CD4-positive, alpha-beta memory T cell (primary cell): ENCODE measurements around the gene FXYD5. TPM values are rescaled to one million over a fixed set of nuclear protein-coding genes. Genes with fewer than 3 reads are reported as not detected.

Experiments used
- CTCF ChIA-PET: fragments of 350-600 bp; sonication (Branson Sonifier 250); formaldehyde crosslinking; loops from one replicate; lab custom pipeline; 2021; ENCODE audit warnings: inconsistent platforms; ENCODE audit not compliant: partially characterized antibody; lab: Charles Lee
- POLR2A ChIA-PET: fragments of 350-600 bp; sonication (Branson Sonifier 250); formaldehyde crosslinking; loops from one replicate; lab custom pipeline; 2021; ENCODE audit not compliant: partially characterized antibody; lab: Charles Lee
- DNase-seq, 5 donors: peaks; one replicate each; pipeline versions ENCODE4 v3.0.0 to v3.0.0-alpha.2; 2020 to 2022; ENCODE audit warnings: mixed read lengths in 1 of 5
- H3K27ac ChIP-seq: one replicate; pipeline ENCODE4 v1.7.0; 2013; ENCODE audit warnings: low read depth, low read length
- H3K27me3 ChIP-seq: 2 replicates; pipeline ENCODE4 v1.7.0; 2013; ENCODE audit warnings: mild to moderate bottlenecking, low read length, moderate library complexity; ENCODE audit not compliant: insufficient read depth
- H3K36me3 ChIP-seq: 2 replicates; pipeline ENCODE4 v1.7.0; 2013; ENCODE audit warnings: mild to moderate bottlenecking, low read length, moderate library complexity; ENCODE audit not compliant: insufficient read depth
- H3K4me1 ChIP-seq: 2 replicates; pipeline ENCODE4 v1.7.0; 2013; ENCODE audit warnings: mild to moderate bottlenecking, low read length, moderate library complexity; ENCODE audit not compliant: insufficient read depth
- H3K4me3 ChIP-seq, 2 donors: one replicate each; pipeline ENCODE4 v1.7.0; 2013; ENCODE audit warnings: low read length in 2 of 2, mild to moderate bottlenecking in 1 of 2
- H3K9me3 ChIP-seq, 2 donors: one replicate each; pipeline ENCODE4 v1.7.0; 2013; ENCODE audit warnings: low read length in 2 of 2, control low read depth in 1 of 2; ENCODE audit not compliant: control insufficient read depth in 1 of 2
- H3K27ac Mint-ChIP-seq, 7 donors: one replicate each; pipeline ENCODE4 v1.8.0; 2020 to 2021; ENCODE audit warnings: mixed read lengths in 7 of 7, mild to moderate bottlenecking in 6 of 7, inconsistent platforms in 3 of 7, moderate library complexity in 3 of 7
- H3K27me3 Mint-ChIP-seq, 2 donors: one replicate each; pipeline ENCODE4 v1.8.0; 2020 to 2021; ENCODE audit warnings: mixed read lengths in 2 of 2
- H3K36me3 Mint-ChIP-seq, 2 donors: one replicate each; pipeline ENCODE4 v1.8.0; 2020 to 2021; ENCODE audit warnings: mixed read lengths in 2 of 2, inconsistent platforms in 1 of 2, mild to moderate bottlenecking in 1 of 2
- H3K4me1 Mint-ChIP-seq, 4 donors: one replicate each; pipeline ENCODE4 v1.8.0; 2020 to 2021; ENCODE audit warnings: mixed read lengths in 4 of 4, mild to moderate bottlenecking in 1 of 4
- H3K4me3 Mint-ChIP-seq, 8 donors: one replicate each; pipeline ENCODE4 v1.8.0; 2020 to 2021; ENCODE audit warnings: mixed read lengths in 8 of 8, mild to moderate bottlenecking in 7 of 8, moderate library complexity in 6 of 8, inconsistent platforms in 3 of 8
- H3K9me3 Mint-ChIP-seq, 8 donors: one replicate each; pipeline ENCODE4 v1.8.0; 2020 to 2021; ENCODE audit warnings: mixed read lengths in 8 of 8, mild to moderate bottlenecking in 5 of 8, inconsistent platforms in 3 of 8, moderate library complexity in 1 of 8
- intact Hi-C: fragments of 100-400 bp; cut with micrococcal nuclease; formaldehyde crosslinking; loops from one replicate; pipeline ENCODE4 v1.15.1; 2023
- polyA plus RNA-seq, 2 donors: library from polyadenylated mRNA; unstranded; fragments of 300-500 nt; fragmentation: Illumina TruSeq; gene quantifications; one replicate each; pipeline ENCODE4 v1.2.3, GENCODE V29; 2021
- total RNA-seq, 2 experiments: library from RNA; stranded (reverse); gene quantifications; one replicate each; pipeline ENCODE4 v1.2.3, GENCODE V29; 2021

FXYD5 gene
- total RNA-seq (100 to 1,000 TPM; 473 to 484 TPM), polyA plus RNA-seq (100 to 1,000 TPM; 452 to 833 TPM)

- peaks cover 32% of the 10 kb centered on the region for H3K36me3 ChIP-seq
- no peaks in the 10 kb centered on the region for H3K27me3 ChIP-seq
- Mint-ChIP-seq H3K27ac (peak within 1 kb of the TSS; percentile 98 to 99 (median 99)), H3K4me3 (peak within 1 kb of the TSS; percentile 98 to 100 (median 99)), H3K4me1 (peaks cover 35 to 68% (median 46%) of the 10 kb centered on the region in 4 donors), H3K27me3 (no peaks in the 10 kb centered on the region), H3K9me3 (no peaks in the 10 kb centered on the region), H3K36me3 (peaks cover 37 to 49% of the 10 kb centered on the region in 2 donors)
- H3K4me1 ChIP-seq, result peaks cover 56% of the 10 kb centered on the region
- peak within 1 kb of the TSS; percentile 91 to 95 for H3K4me3 ChIP-seq
- ChIA-PET CTCF (interaction anchor here (0.7 to 4.2 kb wide), 18 partner anchors 8 to 88 kb away, joined by 3 to 90 read pairs (median 6); partner anchors contain the start of genes FXYD7 and LGI4), POLR2A (interaction anchor here (0.8 to 10.5 kb wide), 16 partner anchors 12 to 309 kb away, joined by 3 to 140 read pairs (median 12); partner anchors contain the start of genes FXYD7 and USF2)
- peak; percentile 60 to 84 (median 64) for DNase-seq
- H3K27ac ChIP-seq, result peak within 1 kb of the TSS; percentile 91
- intact Hi-C loops, result loop anchor here (1.0 to 5.0 kb wide), 2 partner anchors 42 to 57 kb away; no protein-coding TSS in a partner anchor
- H3K9me3 ChIP-seq, result no peaks in the 10 kb centered on the region
These were observed at the start of gene FXYD5 for GRCh38 chr19:35154525-35155406. Gene FXYD5, plus strand, starts transcription at chr19:35154735. Its CDS starts 816 bp downstream, at chr19:35155551.

GRCh38 chr19:35105047-35105410 is 49.5 kb upstream of the FXYD5 start:
- Mint-ChIP-seq H3K27me3 (peaks cover 0 to 7% of the 10 kb centered on the region in 2 donors), H3K4me1 (no peaks in the 10 kb centered on the region), H3K4me3 (no peak overlapping the region), H3K36me3 (no peaks in the 10 kb centered on the region), H3K9me3 (no peaks in the 10 kb centered on the region), H3K27ac (no peak overlapping the region)
- no peaks in the 10 kb centered on the region for H3K4me1 ChIP-seq
- no peak for DNase-seq
- ChIA-PET CTCF (no interaction called here), POLR2A (no interaction called here)
- no peaks in the 10 kb centered on the region for H3K36me3 ChIP-seq
- no peak overlapping the region for H3K27ac ChIP-seq
- no peaks in the 10 kb centered on the region for H3K9me3 ChIP-seq
- intact Hi-C loops, result no loop called here
- no peak overlapping the region for H3K4me3 ChIP-seq
- H3K27me3 ChIP-seq, result no peaks in the 10 kb centered on the region

- Histone ChIP-seq H3K27me3 (no peaks in the 10 kb centered on the region), H3K27ac (no peak overlapping the region), H3K4me3 (no peak overlapping the region), H3K4me1 (no peaks in the 10 kb centered on the region), H3K9me3 (no peaks in the 10 kb centered on the region), H3K36me3 (no peaks in the 10 kb centered on the region)
- H3K9me3 Mint-ChIP-seq, result no peaks in the 10 kb centered on the region
- peaks cover under 1 to 7% of the 10 kb centered on the region in 2 donors for H3K27me3 Mint-ChIP-seq
- intact Hi-C loops, result no loop called here
- H3K36me3 Mint-ChIP-seq, result no peaks in the 10 kb centered on the region
- peak overlapping the region in 1 of 8 donors; percentile 27 for H3K4me3 Mint-ChIP-seq
- no peak for DNase-seq
- H3K4me1 Mint-ChIP-seq, result no peaks in the 10 kb centered on the region
- ChIA-PET CTCF (no interaction called here), POLR2A (no interaction called here)
- H3K27ac Mint-ChIP-seq, result no peak overlapping the region
These were observed 48.9 kb upstream of the FXYD5 start for GRCh38 chr19:35105411-35106290.

GRCh38 chr19:35106291-35106583 is 48.3 kb upstream of the FXYD5 start:
- ChIA-PET POLR2A (no interaction called here), CTCF (interaction anchor here (0.6 to 1.1 kb wide), 2 partner anchors 40 to 74 kb away, joined by 3 read pairs; no protein-coding TSS in a partner anchor)

GRCh38 chr19:35106898-35107541 is 47.5 kb upstream of the FXYD5 start:
- ChIA-PET POLR2A (no interaction called here), CTCF (interaction anchor here (0.6 to 1.1 kb wide), 2 partner anchors 40 to 75 kb away, joined by 3 read pairs; no protein-coding TSS in a partner anchor)
- no peak overlapping the region for H3K4me3 Mint-ChIP-seq
- no peak overlapping the region for H3K27ac ChIP-seq
- peaks cover 4 to 7% of the 10 kb centered on the region in 2 donors for H3K27me3 Mint-ChIP-seq
- H3K27me3 ChIP-seq, result no peaks in the 10 kb centered on the region
- peaks cover 0 to 1% (median 0%) of the 10 kb centered on the region in 8 donors for H3K9me3 Mint-ChIP-seq
- no peaks in the 10 kb centered on the region for H3K4me1 ChIP-seq
- no peak overlapping the region for H3K27ac Mint-ChIP-seq
- H3K9me3 ChIP-seq, result no peaks in the 10 kb centered on the region
- H3K4me1 Mint-ChIP-seq, result no peaks in the 10 kb centered on the region
- intact Hi-C loops, result no loop called here
- DNase-seq, result no peak
- no peaks in the 10 kb centered on the region for H3K36me3 ChIP-seq
- no peak overlapping the region for H3K4me3 ChIP-seq
- no peaks in the 10 kb centered on the region for H3K36me3 Mint-ChIP-seq

More at GRCh38 chr19:35106291-35106583, 48.3 kb upstream of the FXYD5 start:
- no peak for DNase-seq
- Histone ChIP-seq H3K9me3 (no peaks in the 10 kb centered on the region), H3K4me1 (no peaks in the 10 kb centered on the region), H3K36me3 (no peaks in the 10 kb centered on the region), H3K27me3 (no peaks in the 10 kb centered on the region), H3K4me3 (no peak overlapping the region), H3K27ac (no peak overlapping the region)
- Mint-ChIP-seq H3K36me3 (no peaks in the 10 kb centered on the region), H3K4me1 (no peaks in the 10 kb centered on the region), H3K9me3 (peaks cover 0 to 1% (median 0%) of the 10 kb centered on the region in 8 donors), H3K27me3 (peaks cover 2 to 7% of the 10 kb centered on the region in 2 donors), H3K27ac (no peak overlapping the region), H3K4me3 (peak overlapping the region in 1 of 8 donors; percentile 27)
- intact Hi-C loops, result no loop called here

- Histone ChIP-seq H3K9me3 (no peaks in the 10 kb centered on the region), H3K27me3 (no peaks in the 10 kb centered on the region), H3K36me3 (no peaks in the 10 kb centered on the region), H3K4me3 (no peak overlapping the region), H3K4me1 (no peaks in the 10 kb centered on the region), H3K27ac (no peak overlapping the region)
- no peak for DNase-seq
- Mint-ChIP-seq H3K36me3 (no peaks in the 10 kb centered on the region), H3K27ac (no peak overlapping the region), H3K4me3 (no peak overlapping the region), H3K9me3 (peaks cover 0 to 1% (median 0%) of the 10 kb centered on the region in 8 donors), H3K4me1 (no peaks in the 10 kb centered on the region), H3K27me3 (peaks cover 4 to 7% of the 10 kb centered on the region in 2 donors)
- intact Hi-C loops, result no loop called here
- ChIA-PET POLR2A (no interaction called here), CTCF (no interaction called here)
These were observed 47.0 kb upstream of the FXYD5 start for GRCh38 chr19:35107545-35107944.
